Kidney (tissue), 14 donors: Measurements from ENCODE around the gene SMIM43. TPM values are rescaled to one million over a fixed set of nuclear protein-coding genes. Genes with fewer than 3 reads are reported as not detected.
A peak's percentile ranks its signal among the peaks of the same experiment; 100 is the strongest.
"Not testable (repeated sequence)": the region's sequence is repeated elsewhere in the genome, so short reads cannot be mapped to it uniquely, and the experiment has no call there.

Source experiments
- DNase-seq, 5 donors: peaks; one replicate each; pipeline ENCODE4 v3.0.0-alpha.2; 2013 to 2020
- FAIRE-seq: peaks from 2 replicates; lab custom pipeline; 2012; peaks lifted over from hg19 to GRCh38; lab: Jason Lieb, UNC
- H3K27ac ChIP-seq, 2 donors: one replicate each; pipeline ENCODE4 v1.7.0; 2013; ENCODE audit warnings: low read depth in 2 of 2, low read length in 2 of 2, inconsistent platforms in 1 of 2
- H3K27me3 ChIP-seq: one replicate; pipeline ENCODE4 v1.7.1; 2013; ENCODE audit warnings: low read length, inconsistent platforms; ENCODE audit not compliant: control insufficient read depth, insufficient read depth
- H3K36me3 ChIP-seq, 3 donors: one replicate each; pipeline versions ENCODE4 v1.7.0 to v1.7.1; 2013; ENCODE audit warnings: low read length in 3 of 3, control low read depth in 1 of 3, inconsistent platforms in 1 of 3; ENCODE audit not compliant: insufficient read depth in 3 of 3, control insufficient read depth in 2 of 3
- H3K4me1 ChIP-seq, 3 donors: one replicate each; pipeline versions ENCODE4 v1.7.0 to v1.7.1; 2013; ENCODE audit warnings: low read length in 3 of 3, inconsistent platforms in 1 of 3, low read depth in 1 of 3; ENCODE audit not compliant: control insufficient read depth in 2 of 3, insufficient read depth in 2 of 3
- H3K4me3 ChIP-seq, 3 donors: one replicate each; pipeline versions ENCODE4 v1.7.0 to v1.8.1; 2013; ENCODE audit warnings: low read length in 3 of 3, control low read depth in 1 of 3, inconsistent platforms in 1 of 3
- H3K9ac ChIP-seq, 3 donors: one replicate each; pipeline versions ENCODE4 v1.7.0 to v1.7.1; 2013; ENCODE audit warnings: low read length in 3 of 3, control low read depth in 1 of 3, inconsistent platforms in 1 of 3
- H3K9me3 ChIP-seq, 3 donors: one replicate each; pipeline versions ENCODE4 v1.7.0 to v1.7.1; 2013; ENCODE audit warnings: low read length in 3 of 3, control low read depth in 1 of 3, inconsistent platforms in 1 of 3; ENCODE audit not compliant: control insufficient read depth in 2 of 3, insufficient read depth in 1 of 3
- CTCF ChIP-seq: IDR thresholded peaks from 3 replicates; pipeline ENCODE4 v1.5.1; 2012; ENCODE audit warnings: mild to moderate bottlenecking, moderate library complexity, borderline replicate concordance; ENCODE audit not compliant: insufficient read depth; ENCODE audit errors: extremely low read depth
- intact Hi-C: fragments of 100-400 bp; cut with DNase I; formaldehyde crosslinking; loops from one replicate; pipeline ENCODE4 v1.11.1; 2022
- polyA plus RNA-seq: library from polyadenylated mRNA; stranded (reverse); fragments of 350-450 nt; fragmentation: Illumina TruSeq; extraction: RNeasy Lipid Tissue Mini Kit (QIAGEN cat#74804); gene quantifications from one replicate; pipeline ENCODE4 v1.2.3, GENCODE V29; 2014; ENCODE audit warnings: low read depth, low replicate concordance; ENCODE audit not compliant: insufficient read depth
- total RNA-seq: library from RNA; stranded (reverse); fragmentation: NEBNext Ultra II Directional; extraction: Animal tissue kit (Norgen Biotek cat#: 25700); gene quantifications from one replicate; pipeline ENCODE4 v1.2.1, GENCODE V29; 2021
- donor health status: control.
- donor health status: control.
- donor health status: control.
- donor health status: control.
- donor health status: control.
- donor health status: DM: yes; HTN: yes; CAD: no.
- donor health status: Normal renal cell carcinoma (clear cell type).

SMIM43 gene
- total and polyA plus RNA-seq, 2 donors from 2014 or later: not detected

DNA sequence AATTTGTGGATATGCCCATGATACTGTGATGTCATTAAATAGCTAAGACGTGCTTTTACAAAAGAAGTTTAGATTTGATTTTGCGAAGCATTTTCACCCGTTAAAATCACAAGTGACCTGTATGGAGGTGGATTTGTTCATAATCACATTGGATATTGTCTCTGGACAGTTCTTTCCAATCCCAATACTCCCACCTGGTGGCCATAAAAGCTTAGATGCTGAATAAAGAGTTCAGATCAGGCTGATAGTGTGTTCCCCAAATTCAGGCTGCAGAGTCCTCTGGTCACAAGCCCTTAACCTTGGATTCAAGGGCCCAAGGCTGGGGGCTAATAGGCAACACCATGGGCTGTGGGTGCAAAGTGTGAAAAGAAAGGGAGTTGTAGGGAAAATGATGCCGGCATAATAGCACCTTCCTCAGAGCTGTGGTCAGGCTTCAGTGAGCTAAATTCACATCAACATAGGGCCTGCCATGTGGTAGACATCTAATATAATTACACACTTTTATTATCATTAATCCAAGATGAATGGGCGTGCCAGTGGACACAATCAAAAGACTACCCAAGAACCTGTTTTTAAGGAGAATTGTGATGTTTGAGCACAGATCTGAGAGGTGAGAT is 28.1 kb downstream of the SMIM43 start:
- intact Hi-C loops: no loop called here
- Histone ChIP-seq H3K9ac (no peak overlapping the region), H3K9me3 (no peaks in the 10 kb centered on the region), H3K27ac (no peak overlapping the region), H3K4me1 (peaks cover 0 to 8% (median 0%) of the 10 kb centered on the region in 3 donors), H3K4me3 (no peak overlapping the region), H3K27me3 (no peaks in the 10 kb centered on the region), H3K36me3 (no peaks in the 10 kb centered on the region)
- peak; percentile 34 for TF ChIP-seq CTCF
- DNase-seq (peak in 2 of 5 donors; percentile 39 to 74), FAIRE-seq (no peak)

- no peak for FAIRE-seq
- Histone ChIP-seq H3K9ac (no peak overlapping the region), H3K4me3 (no peak overlapping the region), H3K4me1 (peaks cover 0 to 5% (median 0%) of the 10 kb centered on the region in 3 donors), H3K9me3 (no peaks in the 10 kb centered on the region), H3K27ac (no peak overlapping the region), H3K36me3 (no peaks in the 10 kb centered on the region), H3K27me3 (no peaks in the 10 kb centered on the region)
- TF ChIP-seq CTCF: no peak
- DNase-seq: no peak
- intact Hi-C loops: no loop called here
Observed at GRCh38 chr4:121734571-121734970, 30.4 kb downstream of the SMIM43 start.

DNA sequence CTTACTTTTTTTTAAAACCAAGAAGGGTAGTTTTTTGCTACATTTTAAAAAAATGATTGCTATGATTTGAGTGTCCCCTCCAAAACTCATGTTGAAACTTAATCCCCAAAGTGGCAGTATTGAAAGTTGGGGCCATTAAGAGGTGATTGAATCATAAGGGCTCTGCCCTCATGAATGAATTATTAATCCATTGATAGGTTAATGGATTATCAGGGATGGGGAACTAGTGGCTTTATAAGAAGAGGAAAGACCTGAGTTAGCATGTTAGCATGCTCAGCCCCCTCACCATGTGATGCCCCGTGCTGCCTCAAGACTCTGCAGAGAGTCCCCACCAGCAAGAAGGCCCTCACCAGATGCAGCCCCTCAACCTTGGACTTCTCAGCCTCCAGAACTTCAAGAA is 31.0 kb downstream of the SMIM43 start:
- Histone ChIP-seq H3K36me3 (no peaks in the 10 kb centered on the region), H3K27ac (no peak overlapping the region), H3K4me3 (no peak overlapping the region), H3K27me3 (no peaks in the 10 kb centered on the region), H3K4me1 (peaks cover 0 to 2% (median 0%) of the 10 kb centered on the region in 3 donors), H3K9me3 (no peaks in the 10 kb centered on the region), H3K9ac (no peak overlapping the region)
- no peak for TF ChIP-seq CTCF
- DNase-seq (no peak), FAIRE-seq (no peak)
- intact Hi-C loops: no loop called here

- intact Hi-C loops, H3K9ac ChIP-seq, DNase-seq, H3K27me3 ChIP-seq, H3K36me3 ChIP-seq, H3K4me3 ChIP-seq, H3K27ac ChIP-seq, H3K4me1 ChIP-seq, H3K9me3 ChIP-seq, FAIRE-seq: not testable (repeated sequence)
Observed at GRCh38 chr4:121729753-121730152, 35.2 kb downstream of the SMIM43 start.
